Measurements from ENCODE around the gene OBSL1. TPM values are rescaled to one million over a fixed set of nuclear protein-coding genes. Genes with fewer than 3 reads are reported as not detected.

OBSL1 gene
- total RNA-seq, 1 experiment from 2014 or later: 25.5 TPM

- intact Hi-C loops (cut with micrococcal nuclease; ENCODE audit: unreplicated experiment): no loop called here
- Histone ChIP-seq H3K36me3 (ENCODE audit: control insufficient read depth, insufficient read depth, low read length) (no peaks in the 10 kb centered on the region), H3K9me3 (ENCODE audit: control insufficient read depth, insufficient read depth, low read depth, low read length) (no peaks in the 10 kb centered on the region), H3K27me3 (ENCODE audit: control insufficient read depth, insufficient read depth, low read length) (no peaks in the 10 kb centered on the region; the same call in 1 of the 2 replicates), H3K4me1 (ENCODE audit: control insufficient read depth, insufficient read depth, low read length) (peaks cover 22% of the 10 kb centered on the region), H3K4me3 (ENCODE audit: low read depth in 2 of 2, low read length in 2 of 2) (no peak overlapping the region; a peak in 2 of 4 replicates), H3K27ac (ENCODE audit: low read length) (no peak overlapping the region)
- no TSS peak for BruUV-seq (replicated peaks)
- TF ChIP-seq, protein P1, sequence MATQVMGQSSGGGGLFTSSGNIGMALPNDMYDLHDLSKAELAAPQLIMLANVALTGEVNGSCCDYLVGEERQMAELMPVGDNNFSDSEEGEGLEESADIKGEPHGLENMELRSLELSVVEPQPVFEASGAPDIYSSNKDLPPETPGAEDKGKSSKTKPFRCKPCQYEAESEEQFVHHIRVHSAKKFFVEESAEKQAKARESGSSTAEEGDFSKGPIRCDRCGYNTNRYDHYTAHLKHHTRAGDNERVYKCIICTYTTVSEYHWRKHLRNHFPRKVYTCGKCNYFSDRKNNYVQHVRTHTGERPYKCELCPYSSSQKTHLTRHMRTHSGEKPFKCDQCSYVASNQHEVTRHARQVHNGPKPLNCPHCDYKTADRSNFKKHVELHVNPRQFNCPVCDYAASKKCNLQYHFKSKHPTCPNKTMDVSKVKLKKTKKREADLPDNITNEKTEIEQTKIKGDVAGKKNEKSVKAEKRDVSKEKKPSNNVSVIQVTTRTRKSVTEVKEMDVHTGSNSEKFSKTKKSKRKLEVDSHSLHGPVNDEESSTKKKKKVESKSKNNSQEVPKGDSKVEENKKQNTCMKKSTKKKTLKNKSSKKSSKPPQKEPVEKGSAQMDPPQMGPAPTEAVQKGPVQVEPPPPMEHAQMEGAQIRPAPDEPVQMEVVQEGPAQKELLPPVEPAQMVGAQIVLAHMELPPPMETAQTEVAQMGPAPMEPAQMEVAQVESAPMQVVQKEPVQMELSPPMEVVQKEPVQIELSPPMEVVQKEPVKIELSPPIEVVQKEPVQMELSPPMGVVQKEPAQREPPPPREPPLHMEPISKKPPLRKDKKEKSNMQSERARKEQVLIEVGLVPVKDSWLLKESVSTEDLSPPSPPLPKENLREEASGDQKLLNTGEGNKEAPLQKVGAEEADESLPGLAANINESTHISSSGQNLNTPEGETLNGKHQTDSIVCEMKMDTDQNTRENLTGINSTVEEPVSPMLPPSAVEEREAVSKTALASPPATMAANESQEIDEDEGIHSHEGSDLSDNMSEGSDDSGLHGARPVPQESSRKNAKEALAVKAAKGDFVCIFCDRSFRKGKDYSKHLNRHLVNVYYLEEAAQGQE (IDR thresholded peaks at IDR 0.05; ENCODE audit: insufficient read depth in 1 of 2, low read depth in 2 of 2, low read length in 1 of 2): no peak
- TF ChIP-seq, protein P2, sequence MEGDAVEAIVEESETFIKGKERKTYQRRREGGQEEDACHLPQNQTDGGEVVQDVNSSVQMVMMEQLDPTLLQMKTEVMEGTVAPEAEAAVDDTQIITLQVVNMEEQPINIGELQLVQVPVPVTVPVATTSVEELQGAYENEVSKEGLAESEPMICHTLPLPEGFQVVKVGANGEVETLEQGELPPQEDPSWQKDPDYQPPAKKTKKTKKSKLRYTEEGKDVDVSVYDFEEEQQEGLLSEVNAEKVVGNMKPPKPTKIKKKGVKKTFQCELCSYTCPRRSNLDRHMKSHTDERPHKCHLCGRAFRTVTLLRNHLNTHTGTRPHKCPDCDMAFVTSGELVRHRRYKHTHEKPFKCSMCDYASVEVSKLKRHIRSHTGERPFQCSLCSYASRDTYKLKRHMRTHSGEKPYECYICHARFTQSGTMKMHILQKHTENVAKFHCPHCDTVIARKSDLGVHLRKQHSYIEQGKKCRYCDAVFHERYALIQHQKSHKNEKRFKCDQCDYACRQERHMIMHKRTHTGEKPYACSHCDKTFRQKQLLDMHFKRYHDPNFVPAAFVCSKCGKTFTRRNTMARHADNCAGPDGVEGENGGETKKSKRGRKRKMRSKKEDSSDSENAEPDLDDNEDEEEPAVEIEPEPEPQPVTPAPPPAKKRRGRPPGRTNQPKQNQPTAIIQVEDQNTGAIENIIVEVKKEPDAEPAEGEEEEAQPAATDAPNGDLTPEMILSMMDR (IDR thresholded peaks at IDR 0.05): no peak
- TF ChIP-seq TCF7L2 (IDR thresholded peaks at IDR 0.05; ENCODE audit: low read depth, low read length) (no peak), POLR2AphosphoS5 (IDR thresholded peaks at IDR 0.05; ENCODE audit: low read depth, low read length) (no peak), SIN3A (IDR thresholded peaks at IDR 0.05; ENCODE audit: borderline replicate concordance, insufficient read depth, low read depth, low read length) (no peak)
- ChIA-PET CTCF (interaction anchor here (1.0 to 3.0 kb wide), 9 partner anchors 10 to 121 kb away, joined by 3 to 27 read pairs (median 5); partner anchors contain the start of genes DNPEP and GMPPA), POLR2A (no interaction called here)
- in situ Hi-C loops (cut with HindIII; ENCODE audit: low pct_unique_long_range_greater_than_20kb, low sequenced_read_pairs): no loop called here
- DNase-seq (ENCODE audit: low read depth, low spot score) (no peak), ATAC-seq (peak; percentile 52)
These were observed 62.2 kb downstream of the OBSL1 start for GRCh38 chr2:219508971-219509779.

- TF ChIP-seq POLR2AphosphoS5 (IDR thresholded peaks at IDR 0.05; ENCODE audit: low read depth, low read length): no peak
- TF ChIP-seq SIN3A (IDR thresholded peaks at IDR 0.05; ENCODE audit: borderline replicate concordance, insufficient read depth, low read depth, low read length): no peak
- TF ChIP-seq, protein P2 (IDR thresholded peaks at IDR 0.05): no peak
- no peak for TF ChIP-seq TCF7L2 (IDR thresholded peaks at IDR 0.05; ENCODE audit: low read depth, low read length)
- in situ Hi-C loops (cut with HindIII; ENCODE audit: low pct_unique_long_range_greater_than_20kb, low sequenced_read_pairs): no loop called here
- intact Hi-C loops (cut with micrococcal nuclease; ENCODE audit: unreplicated experiment): no loop called here
- DNase-seq (ENCODE audit: low read depth, low spot score) (no peak), ATAC-seq (no peak)
- Histone ChIP-seq H3K27me3 (ENCODE audit: control insufficient read depth, insufficient read depth, low read length) (no peaks in the 10 kb centered on the region; the same call in 1 of the 2 replicates), H3K4me3 (ENCODE audit: low read depth in 2 of 2, low read length in 2 of 2) (no peak overlapping the region), H3K4me1 (ENCODE audit: control insufficient read depth, insufficient read depth, low read length) (peaks cover 22% of the 10 kb centered on the region), H3K27ac (ENCODE audit: low read length) (no peak overlapping the region), H3K36me3 (ENCODE audit: control insufficient read depth, insufficient read depth, low read length) (no peaks in the 10 kb centered on the region), H3K9me3 (ENCODE audit: control insufficient read depth, insufficient read depth, low read depth, low read length) (no peaks in the 10 kb centered on the region)
- ChIA-PET POLR2A (no interaction called here), CTCF (interaction anchor here (1.4 to 3.0 kb wide), 2 partner anchors 13 to 22 kb away, joined by 4 to 24 read pairs; a partner anchor contains a TSS)
- BruUV-seq (replicated peaks): no TSS peak
These were observed 63.0 kb downstream of the OBSL1 start for GRCh38 chr2:219508444-219508734.

Measured in Panc1 (cell line).